HG03196 (cell line): ENCODE results near the gene CPNE7.
"Not testable (repeated sequence)": the region's sequence is repeated elsewhere in the genome, so short reads cannot be mapped to it uniquely, and the experiment has no call there.

Experiments used
- ATAC-seq: cut with Tn5 transposase; IDR thresholded peaks from one replicate; pipeline ENCODE4 v1.9.1; 2021; ENCODE audit not compliant: unreplicated experiment

The CPNE7 gene

GRCh38 chr16:89565506-89566372, 9.8 kb upstream of the CPNE7 start:
- ATAC-seq, result no peak

GRCh38 chr16:89567656-89568594, 7.6 kb upstream of the CPNE7 start:
- no peak for ATAC-seq

- no peak for ATAC-seq
Measured at GRCh38 chr16:89569506-89570341, 5.8 kb upstream of the CPNE7 start.

- no peak for ATAC-seq
Measured at GRCh38 chr16:89570342-89570923, 5.1 kb upstream of the CPNE7 start.

GRCh38 chr16:89570983-89571598, 4.5 kb upstream of the CPNE7 start:
- ATAC-seq, result not testable (repeated sequence)

GRCh38 chr16:89571636-89572035, 3.9 kb upstream of the CPNE7 start:
- no peak for ATAC-seq

- no peak for ATAC-seq
Measured at GRCh38 chr16:89572073-89572484, 3.5 kb upstream of the CPNE7 start.

GRCh38 chr16:89572485-89573205, 2.9 kb upstream of the CPNE7 start:
- ATAC-seq, result no peak

GRCh38 chr16:89573826-89574680, 1.5 kb upstream of the CPNE7 start:
- peak; percentile 3 for ATAC-seq

- ATAC-seq, result peak; percentile 46
Measured at GRCh38 chr16:89574681-89575246, 794 bp upstream of the CPNE7 start.

- ATAC-seq, result no peak
Measured at GRCh38 chr16:89576153-89577054, 846 bp downstream of the CPNE7 start.

- ATAC-seq, result no peak
Measured at GRCh38 chr16:89577055-89577759, 1.6 kb downstream of the CPNE7 start.

GRCh38 chr16:89579351-89579750, 3.8 kb downstream of the CPNE7 start:
- no peak for ATAC-seq

GRCh38 chr16:89581045-89581695, 5.6 kb downstream of the CPNE7 start:
- ATAC-seq, result no peak

GRCh38 chr16:89581861-89582563, 6.5 kb downstream of the CPNE7 start:
- ATAC-seq, result no peak
